ENCODE measurements around the gene ZBTB45. TPM values are rescaled to one million over a fixed set of nuclear protein-coding genes. Genes with fewer than 3 reads are reported as not detected.

Gene ZBTB45
- total RNA-seq, 2 donors from 2014 or later, result 9.9 to 12.9 TPM

DNA sequence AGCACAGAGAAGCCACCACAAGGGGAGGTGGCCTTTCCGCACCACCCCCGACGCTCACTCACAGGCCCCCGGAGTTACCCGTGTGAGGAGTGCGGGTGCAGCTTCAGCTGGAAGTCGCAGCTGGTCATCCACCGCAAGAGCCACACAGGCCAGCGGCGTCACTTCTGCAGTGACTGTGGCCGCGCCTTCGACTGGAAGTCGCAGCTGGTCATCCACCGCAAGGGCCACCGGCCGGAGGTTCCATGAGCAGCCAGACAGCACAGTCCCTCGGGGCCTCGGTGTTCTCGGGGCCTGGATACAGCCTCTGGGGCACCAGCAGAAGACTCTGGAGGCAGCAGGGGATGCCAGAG, 39.2 kb downstream of the ZBTB45 start:
- Histone ChIP-seq H3K27me3 (no peaks in the 10 kb centered on the region), H3K4me3 (no peak overlapping the region), H3K27ac (no peak overlapping the region), H3K4me1 (peaks cover 14% of the 10 kb centered on the region), H3K9me3 (no peaks in the 10 kb centered on the region), H3K36me3 (replicated peaks in 1 of 2; ENCODE audit: insufficient read depth in 1 of 2, low read depth in 2 of 2) (no peaks in the 10 kb centered on the region)
- no peak for ATAC-seq
- intact Hi-C loops (cut with DNase I), result no loop called here
- WGBS, 2 donors, result 89 to 95% methylated on average over 3 to 20 of the region's 20 CpGs
- DNase-seq, result no peak
- no peak for TF ChIP-seq POLR2A (IDR thresholded peaks at IDR 0.05)
- TF ChIP-seq CTCF (IDR thresholded peaks at IDR 0.05), result no peak

DNA sequence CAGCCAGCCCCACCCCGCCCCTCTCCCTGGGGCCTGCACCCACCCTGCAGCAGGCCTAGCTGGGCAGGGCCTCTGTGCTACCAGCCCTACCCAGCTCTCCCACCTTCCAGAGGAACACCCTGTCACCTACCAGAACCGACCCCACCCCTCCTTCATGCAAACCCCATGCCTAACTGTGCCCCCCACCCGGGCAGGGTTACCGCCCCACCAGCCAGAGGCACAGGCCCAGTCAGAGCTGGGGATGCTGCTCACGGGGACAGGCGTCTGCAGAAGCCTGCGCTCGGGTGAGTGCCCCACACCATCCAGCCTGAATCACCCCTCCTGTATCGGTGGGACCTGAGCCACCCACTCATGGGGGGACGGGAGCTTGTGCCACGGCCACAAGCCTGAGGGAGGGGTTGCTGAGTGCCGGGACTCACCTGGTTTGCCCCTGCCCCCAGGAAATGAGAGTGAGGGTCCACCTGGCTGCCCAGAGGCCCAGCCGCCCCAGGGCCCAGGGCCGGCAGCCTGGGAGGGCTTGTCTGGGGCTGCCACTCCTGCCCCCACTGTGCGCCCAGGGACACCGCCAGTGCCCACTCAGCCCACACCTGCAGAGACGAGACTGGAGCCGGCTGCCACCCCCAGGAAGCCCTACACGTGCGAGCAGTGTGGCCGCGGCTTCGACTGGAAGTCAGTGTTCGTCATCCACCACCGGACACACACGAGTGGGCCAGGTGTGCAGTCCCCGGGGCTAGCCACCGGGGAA, 39.7 kb downstream of the ZBTB45 start:
- TF ChIP-seq CTCF (IDR thresholded peaks at IDR 0.05), result no peak
- no peak for TF ChIP-seq POLR2A (IDR thresholded peaks at IDR 0.05)
- H3K27me3 ChIP-seq, result no peaks in the 10 kb centered on the region
- WGBS, 2 donors, result 87% methylated on average over 23 of the region's 28 CpGs; no CpG with 5 or more reads in 1 of the 2 donors
- H3K9me3 ChIP-seq, result no peaks in the 10 kb centered on the region
- no peak overlapping the region for H3K27ac ChIP-seq
- H3K36me3 ChIP-seq (replicated peaks in 1 of 2; ENCODE audit: insufficient read depth in 1 of 2, low read depth in 2 of 2), result no peaks in the 10 kb centered on the region
- ATAC-seq (no peak), DNase-seq (no peak)
- H3K4me3 ChIP-seq, result no peak overlapping the region
- peaks cover 19% of the 10 kb centered on the region for H3K4me1 ChIP-seq
- intact Hi-C loops (cut with DNase I), result no loop called here

DNA sequence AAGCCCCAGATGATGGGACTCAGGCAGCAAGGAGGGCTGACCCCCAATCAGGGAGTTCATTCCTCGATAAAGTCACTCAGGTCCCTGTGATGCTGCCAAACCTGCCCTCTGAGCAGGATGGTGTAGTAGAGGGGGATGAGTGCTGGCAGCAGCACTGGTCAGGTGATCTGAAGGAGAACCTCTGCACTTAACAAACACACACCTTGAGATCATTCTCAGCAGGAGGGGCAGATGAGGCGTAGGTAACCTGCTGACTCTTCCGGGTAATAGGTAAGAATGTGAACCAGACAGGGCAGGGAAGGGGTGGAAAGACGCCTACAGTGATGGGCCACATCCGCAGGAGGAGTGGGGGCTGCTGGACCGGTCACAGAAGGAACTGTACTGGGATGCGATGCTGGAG, 40.3 kb downstream of the ZBTB45 start:
- Histone ChIP-seq H3K4me1 (peaks cover 22% of the 10 kb centered on the region), H3K9me3 (no peaks in the 10 kb centered on the region), H3K27me3 (no peaks in the 10 kb centered on the region), H3K36me3 (replicated peaks in 1 of 2; ENCODE audit: insufficient read depth in 1 of 2, low read depth in 2 of 2) (no peaks in the 10 kb centered on the region), H3K27ac (no peak overlapping the region), H3K4me3 (no peak overlapping the region)
- ATAC-seq (no peak), DNase-seq (no peak)
- WGBS, 2 donors, result 85 to 89% methylated on average over 4 to 7 of the region's 7 CpGs
- TF ChIP-seq POLR2A (IDR thresholded peaks at IDR 0.05) (no peak), CTCF (IDR thresholded peaks at IDR 0.05) (no peak)
- intact Hi-C loops (cut with DNase I), result no loop called here

DNA sequence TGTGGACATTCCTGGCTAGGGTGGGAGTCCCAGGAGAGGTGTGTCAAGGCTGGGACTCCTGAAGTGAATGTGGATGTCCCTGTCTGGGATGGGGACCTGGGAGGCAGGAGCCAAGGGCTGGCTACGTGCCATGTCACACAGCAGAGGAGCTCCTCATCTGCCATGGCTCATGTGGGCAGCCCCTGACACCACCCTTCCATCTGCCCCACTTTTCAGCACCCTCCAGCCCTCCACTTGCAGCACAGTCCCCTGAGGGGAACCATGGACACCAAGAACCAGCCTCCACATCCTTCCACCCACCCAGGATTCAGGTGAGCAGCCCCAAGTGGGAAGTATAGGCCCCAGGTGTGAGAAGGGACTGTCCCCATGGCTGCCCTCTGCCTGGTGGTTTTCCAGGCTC, 41.7 kb downstream of the ZBTB45 start:
- Histone ChIP-seq H3K4me3 (no peak overlapping the region), H3K36me3 (replicated peaks in 1 of 2; ENCODE audit: insufficient read depth in 1 of 2, low read depth in 2 of 2) (no peaks in the 10 kb centered on the region), H3K4me1 (peaks cover 22% of the 10 kb centered on the region), H3K9me3 (no peaks in the 10 kb centered on the region), H3K27me3 (no peaks in the 10 kb centered on the region), H3K27ac (no peak overlapping the region)
- ATAC-seq (no peak), DNase-seq (no peak)
- TF ChIP-seq POLR2A (IDR thresholded peaks at IDR 0.05), result no peak
- TF ChIP-seq CTCF (IDR thresholded peaks at IDR 0.05), result no peak
- whole genome bisulfite sequencing, 2 donors, result 80 to 100% methylated on average over 1 of the region's 1 CpG
- intact Hi-C loops (cut with DNase I), result no loop called here

GRCh38 chr19:58477130-58477529, 42.5 kb downstream of the ZBTB45 start:
- Histone ChIP-seq H3K27ac (peak overlapping the region in 1 of 4 donors; percentile 96), H3K9me3 (no peaks in the 10 kb centered on the region), H3K36me3 (replicated peaks in 1 of 2; ENCODE audit: insufficient read depth in 1 of 2, low read depth in 2 of 2) (peaks cover 0 to 3% of the 10 kb centered on the region in 2 donors), H3K27me3 (no peaks in the 10 kb centered on the region), H3K4me1 (peaks cover 22% of the 10 kb centered on the region), H3K4me3 (no peak overlapping the region)
- DNase-seq (no peak), ATAC-seq (no peak)
- intact Hi-C loops (cut with DNase I), result no loop called here
- TF ChIP-seq CTCF (IDR thresholded peaks at IDR 0.05) (no peak), POLR2A (IDR thresholded peaks at IDR 0.05) (no peak)
- 40 to 83% methylated on average over 2 to 13 of the region's 15 CpGs for WGBS, 2 donors
